ENCODE results near the gene MAPK10.

The MAPK10 gene

GRCh38 chr4:85951099-85951498 lies 408.8 kb downstream of the MAPK10 start:
- no peak for TF ChIP-seq CTCF (IDR thresholded peaks at IDR 0.05; ENCODE audit: low read depth, low read length)
- no peak for DNase-seq (ENCODE audit: extremely low read depth, low read depth)

- DNase-seq (ENCODE audit: extremely low read depth, low read depth): no peak
- no peak for TF ChIP-seq CTCF (IDR thresholded peaks at IDR 0.05; ENCODE audit: low read depth, low read length)
Observed at GRCh38 chr4:85946821-85947220, 413.0 kb downstream of the MAPK10 start.

GRCh38 chr4:85942107-85942506 lies 417.7 kb downstream of the MAPK10 start:
- DNase-seq (ENCODE audit: extremely low read depth, low read depth): no peak
- TF ChIP-seq CTCF (IDR thresholded peaks at IDR 0.05; ENCODE audit: low read depth, low read length): no peak

GRCh38 chr4:85940151-85940550 lies 419.7 kb downstream of the MAPK10 start:
- no peak for TF ChIP-seq CTCF (IDR thresholded peaks at IDR 0.05; ENCODE audit: low read depth, low read length)
- DNase-seq (ENCODE audit: extremely low read depth, low read depth): no peak
